ENCODE measurements around the gene EIF4EBP3. TPM values are rescaled to one million over a fixed set of nuclear protein-coding genes. Genes with fewer than 3 reads are reported as not detected.
"Not testable (repeated sequence)": the region's sequence is repeated elsewhere in the genome, so short reads cannot be mapped to it uniquely, and the experiment has no call there.

EIF4EBP3 gene
- total RNA-seq, 4 donors from 2014 or later = 12.3 to 29.4 (median 14.9) TPM

DNA sequence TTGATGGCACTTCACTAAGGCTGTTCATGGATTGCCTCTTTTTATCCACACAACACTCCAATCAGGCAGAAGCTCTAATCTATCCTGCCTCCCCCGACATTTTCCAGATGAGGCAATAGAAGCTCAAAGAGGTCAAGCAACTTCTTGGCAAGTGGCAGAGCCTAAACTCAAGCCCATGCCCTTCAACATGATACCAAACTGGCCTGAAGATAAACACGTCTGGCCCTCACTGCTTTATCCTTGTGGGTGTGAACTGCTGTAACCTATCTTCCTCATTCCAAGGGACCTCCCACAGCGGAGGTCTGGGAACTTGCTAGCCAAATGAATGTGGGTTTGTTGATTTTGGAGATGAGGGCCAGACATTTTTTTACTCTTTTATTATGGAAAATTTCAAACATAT, 26.7 kb downstream of the EIF4EBP3 start:
- H3K9me3 ChIP-seq = no peaks in the 10 kb centered on the region
- no peak for DNase-seq (ENCODE audit: low spot score in 2 of 2)
- peaks cover 0 to 24% (median 3%) of the 10 kb centered on the region in 4 donors for H3K4me1 ChIP-seq
- no peaks in the 10 kb centered on the region for H3K27me3 ChIP-seq
- TF ChIP-seq POLR2A (IDR thresholded peaks at IDR 0.05) = no peak
- no peak for TF ChIP-seq CTCF (IDR thresholded peaks at IDR 0.05)
- TF ChIP-seq EP300 (IDR thresholded peaks at IDR 0.05) = peak in 1 of 2 donors; percentile 7
- peaks cover 0 to 10% (median 0%) of the 10 kb centered on the region in 3 donors for H3K36me3 ChIP-seq
- no peak overlapping the region for H3K4me3 ChIP-seq
- 25 to 34% methylated on average over 3 of the region's 3 CpGs for WGBS, 2 donors
- peak overlapping the region in 1 of 4 donors; percentile 33 for H3K27ac ChIP-seq

DNA sequence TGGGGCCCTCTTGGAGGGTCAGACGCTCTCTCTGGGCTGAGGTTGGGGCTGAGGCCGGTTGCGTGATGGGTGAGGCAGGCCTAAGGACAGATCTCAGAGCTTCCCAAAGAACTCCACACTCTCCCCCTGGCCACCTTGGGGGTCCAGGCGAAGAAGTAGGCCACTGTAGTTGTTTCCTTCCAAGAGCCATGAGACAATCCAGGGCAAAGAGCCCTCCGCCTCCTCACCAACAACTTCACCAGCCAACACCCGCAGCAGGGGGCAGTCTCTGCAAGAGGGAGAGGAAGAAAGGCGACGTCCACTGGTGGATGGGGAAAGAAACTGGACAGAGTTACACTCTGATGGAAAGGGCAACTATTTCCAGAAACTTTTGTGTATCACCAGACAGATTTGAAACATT, 27.8 kb downstream of the EIF4EBP3 start:
- peak; percentile 27 to 52 (median 33) for TF ChIP-seq CTCF (IDR thresholded peaks at IDR 0.05)
- TF ChIP-seq EP300 (IDR thresholded peaks at IDR 0.05) = peak in 1 of 2 donors; percentile 23
- TF ChIP-seq POLR2A (IDR thresholded peaks at IDR 0.05) = no peak
- H3K4me3 ChIP-seq = no peak overlapping the region
- peaks cover 0 to 2% (median 0%) of the 10 kb centered on the region in 3 donors for H3K36me3 ChIP-seq
- DNase-seq (ENCODE audit: low spot score in 2 of 2) = peak; percentile 40 to 44
- H3K4me1 ChIP-seq = peaks cover 0 to 21% (median 3%) of the 10 kb centered on the region in 4 donors
- no peaks in the 10 kb centered on the region for H3K9me3 ChIP-seq
- no peaks in the 10 kb centered on the region for H3K27me3 ChIP-seq
- WGBS, 2 donors = 71 to 74% methylated on average over 7 to 8 of the region's 8 CpGs
- H3K27ac ChIP-seq = peak overlapping the region in 1 of 4 donors; percentile 33

GRCh38 chr5:140576776-140577201, 29.3 kb downstream of the EIF4EBP3 start:
- WGBS, 2 donors = 26 to 31% methylated on average over 2 of the region's 2 CpGs
- Histone ChIP-seq H3K9me3 (no peaks in the 10 kb centered on the region), H3K4me1 (peaks cover 0 to 24% (median 3%) of the 10 kb centered on the region in 4 donors), H3K27ac (peak overlapping the region in 1 of 4 donors; percentile 56), H3K36me3 (no peaks in the 10 kb centered on the region), H3K27me3 (no peaks in the 10 kb centered on the region), H3K4me3 (no peak overlapping the region)
- TF ChIP-seq CTCF (IDR thresholded peaks at IDR 0.05) (no peak), EP300 (IDR thresholded peaks at IDR 0.05) (no peak), POLR2A (IDR thresholded peaks at IDR 0.05) (no peak)
- DNase-seq (ENCODE audit: low spot score in 2 of 2) = no peak

GRCh38 chr5:140579188-140579747, 31.8 kb downstream of the EIF4EBP3 start:
- WGBS, 2 donors = 91 to 92% methylated on average over 6 of the region's 6 CpGs
- H3K4me1 ChIP-seq = peaks cover 0 to 17% (median 3%) of the 10 kb centered on the region in 4 donors
- not testable (repeated sequence) for H3K27me3 ChIP-seq; H3K36me3 ChIP-seq; DNase-seq (ENCODE audit: low spot score in 2 of 2); H3K27ac ChIP-seq; H3K9me3 ChIP-seq; H3K4me3 ChIP-seq

- H3K36me3 ChIP-seq = no peaks in the 10 kb centered on the region
- WGBS, 2 donors = 81 to 86% methylated on average over 1 of the region's 1 CpG
- H3K9me3 ChIP-seq = peaks cover 0 to 6% (median 0%) of the 10 kb centered on the region in 4 donors
- no peak for DNase-seq (ENCODE audit: low spot score in 2 of 2)
- no peak for TF ChIP-seq CTCF (IDR thresholded peaks at IDR 0.05)
- no peak for TF ChIP-seq POLR2A (IDR thresholded peaks at IDR 0.05)
- TF ChIP-seq EP300 (IDR thresholded peaks at IDR 0.05) = no peak
- H3K27ac ChIP-seq = no peak overlapping the region
- no peaks in the 10 kb centered on the region for H3K27me3 ChIP-seq
- H3K4me1 ChIP-seq = peaks cover 0 to 19% (median 8%) of the 10 kb centered on the region in 4 donors
- H3K4me3 ChIP-seq = no peak overlapping the region
These were observed 40.0 kb downstream of the EIF4EBP3 start for GRCh38 chr5:140587495-140587894.
